Right hindlimb (tissue), 1 donor: Measurements from ENCODE around the gene CISD1.

Source experiments
- DNase-seq: peaks from one replicate; pipeline ENCODE4 v3.0.0-alpha.2; 2018

Gene CISD1

GRCh38 chr10:58316874-58317273, 47.9 kb downstream of the CISD1 start:
- DNase-seq, result no peak

GRCh38 chr10:58318346-58318745, 49.4 kb downstream of the CISD1 start:
- DNase-seq, result no peak

- no peak for DNase-seq
Observed at GRCh38 chr10:58319599-58319998, 50.6 kb downstream of the CISD1 start.

- DNase-seq, result no peak
Observed at GRCh38 chr10:58320351-58321049, 51.5 kb downstream of the CISD1 start.

- no peak for DNase-seq
Observed at GRCh38 chr10:58322072-58322834, 53.3 kb downstream of the CISD1 start.

GRCh38 chr10:58322835-58323209, 53.9 kb downstream of the CISD1 start:
- no peak for DNase-seq

- peak; percentile 73 for DNase-seq
Observed at GRCh38 chr10:58326967-58327381, 58.0 kb downstream of the CISD1 start.

- no peak for DNase-seq
Observed at GRCh38 chr10:58328233-58328632, 59.3 kb downstream of the CISD1 start.

- DNase-seq, result no peak
Observed at GRCh38 chr10:58330431-58330830, 61.5 kb downstream of the CISD1 start.

GRCh38 chr10:58331646-58332045, 62.7 kb downstream of the CISD1 start:
- no peak for DNase-seq

GRCh38 chr10:58334817-58335305, 65.9 kb downstream of the CISD1 start, which contains the start of gene UBE2D1:
Gene UBE2D1, plus strand, starts transcription at chr10:58335006. Its CDS starts 196 bp downstream, at chr10:58335202.
- peak; percentile 89 for DNase-seq

GRCh38 chr10:58335306-58336005, 66.5 kb downstream of the CISD1 start:
- DNase-seq, result no peak

- no peak for DNase-seq
Observed at GRCh38 chr10:58336242-58336641, 67.3 kb downstream of the CISD1 start.
